Measurements from ENCODE around the gene ZNF592. TPM values are rescaled to one million over a fixed set of nuclear protein-coding genes. Genes with fewer than 3 reads are reported as not detected.
A peak's percentile ranks its signal among the peaks of the same experiment; 100 is the strongest.

ZNF592 gene
- total RNA-seq, 1 experiment from 2014 or later, result 34.6 TPM

GRCh38 chr15:84747416-84748273 is 747 bp upstream of the ZNF592 start:
- no peak overlapping the region for H4K91ac ChIP-seq (ENCODE audit: insufficient read length, low read depth, low read length)
- H3K9me3 ChIP-seq (ENCODE audit: control insufficient read depth, low read depth, low read length), result no peaks in the 10 kb centered on the region
- H3K4me3 Mint-ChIP-seq, result peak overlapping the region; percentile 88 to 93
- H4K20me1 ChIP-seq (ENCODE audit: control insufficient read depth, insufficient read depth, insufficient read length), result no peaks in the 10 kb centered on the region
- no peak overlapping the region for H2BK120ac ChIP-seq (ENCODE audit: low read depth, low read length, poor library complexity, severe bottlenecking)
- no peak overlapping the region for H4K8ac ChIP-seq (replicated peaks; ENCODE audit: insufficient read length, low read depth, low read length)
- H3K9ac ChIP-seq (ENCODE audit: extremely low read depth, insufficient read length, low read length), result peak overlapping the region; percentile 50
- H3K27ac ChIP-seq (ENCODE audit: insufficient read length, low read depth, low read length), result peak overlapping the region; percentile 55
- H3K56ac ChIP-seq (ENCODE audit: insufficient read length, low read depth, low read length), result no peak overlapping the region
- H2AK5ac ChIP-seq (ENCODE audit: insufficient read length, low read length), result no peak overlapping the region
- H3K27me3 ChIP-seq (ENCODE audit: insufficient read depth, low read length), result no peaks in the 10 kb centered on the region
- H2BK15ac ChIP-seq (ENCODE audit: low read depth, low read length), result no peak overlapping the region
- H2BK20ac ChIP-seq (ENCODE audit: low read depth, low read length, poor library complexity, severe bottlenecking), result no peak overlapping the region
- H2BK5ac ChIP-seq (ENCODE audit: insufficient read length, low read length), result no peak overlapping the region
- H2BK12ac ChIP-seq (ENCODE audit: insufficient read length, low read depth, low read length), result no peak overlapping the region
- H3K23ac ChIP-seq (ENCODE audit: insufficient read length, low read depth, low read length), result no peak overlapping the region
- H3K23me2 ChIP-seq (ENCODE audit: insufficient read length, low read depth, low read length, poor library complexity, severe bottlenecking), result peaks cover 15% of the 10 kb centered on the region
- no CpG with 5 or more reads among the region's 46 CpGs for WGBS (ENCODE audit: extremely low coverage, insufficient read length, low lambda C conversion rate)
- no peak overlapping the region for H2AFZ ChIP-seq (ENCODE audit: low read length)
- peaks cover 25% of the 10 kb centered on the region; the same call in 1 of the 2 replicates for H3K79me2 ChIP-seq (ENCODE audit: insufficient read depth, low read length)
- peak overlapping the region; percentile 13 for H3K14ac ChIP-seq (ENCODE audit: insufficient read depth, low read length)
- peaks cover 38 to 40% of the 10 kb centered on the region in 2 experiments for H3K4me1 Mint-ChIP-seq
- H3K4me2 ChIP-seq (ENCODE audit: insufficient read depth, insufficient read length, low read length), result peak overlapping the region; percentile 62
- H3K27me3 Mint-ChIP-seq (ENCODE audit: low read depth), result no peaks in the 10 kb centered on the region
- DNase-seq, result peak; percentile 82
- peak overlapping the region; percentile 96 to 99 (median 99) for H3K27ac Mint-ChIP-seq
- H3K36me3 Mint-ChIP-seq (ENCODE audit: insufficient read depth in 1 of 3, low read depth in 3 of 3), result no peaks in the 10 kb centered on the region
- H3T11ph ChIP-seq (ENCODE audit: low read length), result no peak overlapping the region
- H3K4ac ChIP-seq (ENCODE audit: low read depth, low read length), result no peak overlapping the region
- no peaks in the 10 kb centered on the region for H3K79me1 ChIP-seq (ENCODE audit: insufficient read depth, low read depth, low read length, poor library complexity, severe bottlenecking)
- H3K9me3 Mint-ChIP-seq, result no peaks in the 10 kb centered on the region; a peak in 3 of 5 replicates
- TF ChIP-seq CTCF (conservative IDR thresholded peaks at IDR 0.05), result no peak
- peak overlapping the region; percentile 8 for H4K5ac ChIP-seq (ENCODE audit: insufficient read length, low read depth, low read length)
- peak overlapping the region; percentile 66 for H3K18ac ChIP-seq (ENCODE audit: insufficient read length, low read depth, low read length)
- H3K4me1 ChIP-seq (ENCODE audit: insufficient read depth, low read length), result peaks cover 5% of the 10 kb centered on the region; the same call in 1 of the 2 replicates

Measured in H9 (cell line).